Fibroblast of skin of left biceps (primary cell): Measurements from ENCODE around the gene KCNG1.
A peak's percentile ranks its signal among the peaks of the same experiment; 100 is the strongest.
"Not testable (repeated sequence)": the region's sequence is repeated elsewhere in the genome, so short reads cannot be mapped to it uniquely, and the experiment has no call there.

Experiments
- DNase-seq, 2 experiments: peaks; one replicate each; pipeline ENCODE4 v3.0.0-alpha.2; 2013; ENCODE audit warnings: low read depth in 2 of 2

The KCNG1 gene

GRCh38 chr20:50987493-50988210 is 35.3 kb downstream of the KCNG1 start:
- peak; percentile 62 to 63 for DNase-seq

- DNase-seq: no peak
Observed at GRCh38 chr20:50983321-50983720, 39.6 kb downstream of the KCNG1 start.

GRCh38 chr20:50982363-50982762 is 40.5 kb downstream of the KCNG1 start:
- no peak for DNase-seq

- DNase-seq: no peak
Observed at GRCh38 chr20:50981714-50982048, 41.2 kb downstream of the KCNG1 start.

GRCh38 chr20:50980851-50981713 is 41.8 kb downstream of the KCNG1 start:
- DNase-seq: peak in 1 of 2 experiments; percentile 30

- DNase-seq: peak; percentile 96 to 97
Observed at GRCh38 chr20:50980071-50980681, 42.7 kb downstream of the KCNG1 start.

GRCh38 chr20:50978533-50978932 is 44.4 kb downstream of the KCNG1 start:
- DNase-seq: not testable (repeated sequence)

GRCh38 chr20:50977066-50978021 is 45.6 kb downstream of the KCNG1 start:
- DNase-seq: no peak

GRCh38 chr20:50975701-50976330 is 47.1 kb downstream of the KCNG1 start:
- DNase-seq: no peak

- DNase-seq: no peak
Observed at GRCh38 chr20:50969912-50970311, 53.0 kb downstream of the KCNG1 start.

GRCh38 chr20:50969435-50969834 is 53.5 kb downstream of the KCNG1 start:
- no peak for DNase-seq

GRCh38 chr20:50968289-50968688 is 54.6 kb downstream of the KCNG1 start:
- DNase-seq: no peak

GRCh38 chr20:50967586-50967985 is 55.3 kb downstream of the KCNG1 start:
- no peak for DNase-seq

GRCh38 chr20:50959543-50960126 is 63.3 kb downstream of the KCNG1 start:
- no peak for DNase-seq

GRCh38 chr20:50958615-50959542 is 64.0 kb downstream of the KCNG1 start, which contains the start of gene MOCS3:
MOCS3 (plus strand) TSS chr20:50958818; CDS start chr20:50958843, 25 bp downstream.
- DNase-seq: peak; percentile 76 to 79

GRCh38 chr20:50957798-50958614 is 64.9 kb downstream of the KCNG1 start, which contains the start of gene DPM1:
DPM1 (minus strand) TSS chr20:50958532; CDS start chr20:50958523, 9 bp downstream.
- DNase-seq: peak in 1 of 2 experiments; percentile 72

GRCh38 chr20:50957276-50957675 is 65.6 kb downstream of the KCNG1 start:
- no peak for DNase-seq

- DNase-seq: no peak
Observed at GRCh38 chr20:50953821-50954220, 69.1 kb downstream of the KCNG1 start.
